GM23338 (cell line): ENCODE data around the gene ATP9A. TPM values are rescaled to one million over a fixed set of nuclear protein-coding genes. Genes with fewer than 3 reads are reported as not detected.

ENCODE experiments used
- ATAC-seq: fragments of 200-7000 bp; cut with Tn5 transposase; 3 replicates; pipeline ENCODE4 v1.9.1; 2020
- DNase-seq: peaks from one replicate; pipeline ENCODE4 v3.0.0-alpha.2; 2015; ENCODE audit warnings: low spot score
- H2AFZ ChIP-seq: fragments of 200-600 bp; sonication (generic); 2 replicates; pipeline ENCODE4 v1.8.0; 2016; ENCODE audit warnings: antibody characterized with exemption, mild to moderate bottlenecking, moderate library complexity
- H3F3A ChIP-seq: fragments of 200-600 bp; sonication (generic); replicated peaks from 2 replicates; pipeline ENCODE4 v1.8.0; 2017; ENCODE audit warnings: antibody characterized with exemption, mixed run types, low read depth
- H3K27ac ChIP-seq: fragments of 200-600 bp; sonication (generic); 2 replicates; pipeline ENCODE4 v1.6.1; 2016; ENCODE audit warnings: low read depth
- H3K27me3 ChIP-seq: fragments of 200-600 bp; sonication (generic); 2 replicates; pipeline ENCODE4 v1.8.0; 2016; ENCODE audit warnings: mild to moderate bottlenecking, mixed run types, moderate library complexity; ENCODE audit not compliant: insufficient read depth
- H3K36me3 ChIP-seq: fragments of 200-600 bp; sonication (generic); 2 replicates; pipeline ENCODE4 v1.8.0; 2016; ENCODE audit warnings: mild to moderate bottlenecking; ENCODE audit not compliant: insufficient read depth
- H3K4me1 ChIP-seq: fragments of 200-600 bp; sonication (generic); 2 replicates; pipeline ENCODE4 v1.8.0; 2016; ENCODE audit warnings: mild to moderate bottlenecking, moderate library complexity; ENCODE audit not compliant: insufficient read depth
- H3K4me2 ChIP-seq: fragments of 200-600 bp; sonication (generic); 2 replicates; pipeline ENCODE4 v1.7.1; 2017; ENCODE audit warnings: mixed run types
- H3K4me3 ChIP-seq: fragments of 200-600 bp; sonication (generic); 2 replicates; pipeline ENCODE4 v1.6.1; 2016; ENCODE audit warnings: mixed run types
- H3K79me2 ChIP-seq: fragments of 200-600 bp; sonication (generic); replicated peaks from 2 replicates; pipeline ENCODE4 v1.8.0; 2017; ENCODE audit warnings: mild to moderate bottlenecking; ENCODE audit not compliant: insufficient read depth
- H3K9me2 ChIP-seq: fragments of 200-600 bp; sonication (generic); 2 replicates; pipeline ENCODE4 v1.8.0; 2017; ENCODE audit not compliant: insufficient read depth
- H4K20me1 ChIP-seq: fragments of 200-600 bp; sonication (generic); replicated peaks from 2 replicates; pipeline ENCODE4 v1.8.0; 2017; ENCODE audit warnings: mild to moderate bottlenecking; ENCODE audit not compliant: insufficient read depth
- H3K27ac Mint-ChIP-seq: 2 replicates; pipeline ENCODE4 v1.8.0; 2020; ENCODE audit warnings: inconsistent platforms, mild to moderate bottlenecking, moderate library complexity, mixed read lengths
- H3K27me3 Mint-ChIP-seq: 3 replicates; pipeline ENCODE4 v1.8.0; 2022; ENCODE audit warnings: low read depth, mild to moderate bottlenecking, moderate library complexity, mixed read lengths, inconsistent platforms; ENCODE audit not compliant: insufficient read depth, poor library complexity
- H3K36me3 Mint-ChIP-seq: 3 replicates; pipeline ENCODE4 v1.8.0; 2021; ENCODE audit warnings: low read depth, mild to moderate bottlenecking, inconsistent platforms, moderate library complexity, mixed read lengths
- H3K4me1 Mint-ChIP-seq: 3 replicates; pipeline ENCODE4 v1.8.0; 2020; ENCODE audit warnings: mild to moderate bottlenecking, inconsistent platforms, mixed read lengths
- H3K4me3 Mint-ChIP-seq: 3 replicates; pipeline ENCODE4 v1.8.0; 2021; ENCODE audit warnings: moderate library complexity, mild to moderate bottlenecking, inconsistent platforms, mixed read lengths
- H3K9me3 Mint-ChIP-seq: 3 replicates; pipeline ENCODE4 v1.8.0; 2020; ENCODE audit warnings: moderate library complexity, mild to moderate bottlenecking, inconsistent platforms, mixed read lengths
- CREB1 ChIP-seq: fragments of 250-450 bp; sonication (Bioruptor Pico); IDR thresholded peaks from 2 replicates; pipeline ENCODE4 v1.5.0; 2020; ENCODE audit warnings: low read depth, mild to moderate bottlenecking, moderate library complexity
- CTCF ChIP-seq, 2 experiments: fragments of 200-600 bp in 1 of 2; sonication (generic) in 1 of 2; conservative IDR thresholded peaks; 2 replicates each; pipeline versions ENCODE4 v1.5.1 to v1.6.1; 2016 to 2017; ENCODE audit warnings: antibody characterized with exemption in 2 of 2, low read depth in 2 of 2, mild to moderate bottlenecking in 2 of 2, moderate library complexity in 1 of 2
- ETS1 ChIP-seq: IDR thresholded peaks from 2 replicates; pipeline ENCODE4 v1.6.1; 2016; ENCODE audit warnings: antibody characterized with exemption
- EZH2 ChIP-seq: fragments of 200-600 bp; sonication (generic); IDR thresholded peaks from one replicate; pipeline ENCODE4 v1.8.0; 2017; ENCODE audit warnings: antibody characterized with exemption, mild to moderate bottlenecking, low read depth; ENCODE audit not compliant: unreplicated experiment
- EZH2phosphoT487 ChIP-seq: fragments of 200-600 bp; sonication (generic); IDR thresholded peaks from one replicate; pipeline ENCODE4 v1.8.1; 2018; ENCODE audit warnings: antibody characterized with exemption; ENCODE audit not compliant: unreplicated experiment
- JUNB ChIP-seq: IDR thresholded peaks from one replicate; pipeline ENCODE4 v1.6.1; 2016; ENCODE audit warnings: antibody characterized with exemption; ENCODE audit not compliant: unreplicated experiment
- POLR2AphosphoS5 ChIP-seq: IDR thresholded peaks from 2 replicates; pipeline ENCODE4 v1.6.1; 2016; ENCODE audit warnings: antibody characterized with exemption, low read depth
- REST ChIP-seq: IDR thresholded peaks from one replicate; pipeline ENCODE4 v1.6.1; 2018; ENCODE audit warnings: antibody characterized with exemption; ENCODE audit not compliant: unreplicated experiment
- STAT1 ChIP-seq: IDR thresholded peaks from one replicate; pipeline ENCODE4 v1.6.1; 2016; ENCODE audit warnings: antibody characterized with exemption; ENCODE audit not compliant: unreplicated experiment
- ZNF114 ChIP-seq: fragments of 250-450 bp; sonication (Bioruptor Pico); IDR thresholded peaks from 2 replicates; pipeline ENCODE4 v1.5.0; 2020; ENCODE audit warnings: mild to moderate bottlenecking, moderate library complexity
- ZNF331 ChIP-seq: fragments of 250-450 bp; sonication (Bioruptor Pico); IDR thresholded peaks from 2 replicates; pipeline ENCODE4 v1.5.0; 2020; ENCODE audit warnings: low read depth, mild to moderate bottlenecking, moderate library complexity
- ZNF462 ChIP-seq: fragments of 250-450 bp; sonication (Bioruptor Pico); IDR thresholded peaks from 2 replicates; pipeline ENCODE4 v1.5.0; 2020; ENCODE audit warnings: mild to moderate bottlenecking, moderate library complexity
- polyA plus RNA-seq: library from polyadenylated mRNA; unstranded; fragments of >200 nt; fragmentation: Nextera tagmentation; extraction: Ambion mirVana; gene quantifications from 2 replicates; pipeline ENCODE4 v1.2.1, GENCODE V29; 2016
- total RNA-seq: library from RNA; depleted of rRNA; stranded (reverse); fragments of >200 nt; shearing (Covaris generic); gene quantifications from 2 replicates; pipeline ENCODE4 v1.2.3, GENCODE V29; 2014

Gene ATP9A
- total and polyA plus RNA-seq, 2 experiments from 2014 or later = 0.94 to 5.9 TPM

DNA sequence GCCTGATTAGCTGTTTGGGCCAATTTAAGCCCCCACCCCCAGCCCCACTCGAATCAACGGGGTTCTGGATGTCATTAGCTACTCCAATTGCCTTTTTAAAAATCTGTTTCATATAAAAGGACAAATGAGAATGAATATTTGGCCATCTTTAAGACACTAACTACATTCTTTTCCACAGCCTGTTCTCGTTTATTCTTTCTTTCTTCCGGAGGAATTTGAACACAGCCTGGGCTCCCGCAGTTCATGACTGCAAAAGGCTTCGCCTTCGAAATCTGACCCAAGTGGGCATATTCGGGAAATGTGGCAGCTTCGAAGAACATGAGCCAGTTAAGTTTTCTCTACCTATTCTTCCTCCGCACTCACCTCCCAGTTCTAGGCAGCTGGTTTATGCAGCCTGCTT is 176.3 kb downstream of the ATP9A start (continued):
- TF ChIP-seq REST = no peak
- TF ChIP-seq CTCF (conservative IDR thresholded peaks at IDR 0.05; ENCODE audit: low read depth in 2 of 2) = no peak
- TF ChIP-seq EZH2phosphoT487 = no peak
- no peak for TF ChIP-seq EZH2
- no peak for TF ChIP-seq ZNF331
- no peak for TF ChIP-seq ZNF114
- TF ChIP-seq ETS1 = no peak
- no peak for TF ChIP-seq STAT1
- no peak for TF ChIP-seq POLR2AphosphoS5
- no peak for TF ChIP-seq CREB1 (CRISPR knock-in tag)

DNA sequence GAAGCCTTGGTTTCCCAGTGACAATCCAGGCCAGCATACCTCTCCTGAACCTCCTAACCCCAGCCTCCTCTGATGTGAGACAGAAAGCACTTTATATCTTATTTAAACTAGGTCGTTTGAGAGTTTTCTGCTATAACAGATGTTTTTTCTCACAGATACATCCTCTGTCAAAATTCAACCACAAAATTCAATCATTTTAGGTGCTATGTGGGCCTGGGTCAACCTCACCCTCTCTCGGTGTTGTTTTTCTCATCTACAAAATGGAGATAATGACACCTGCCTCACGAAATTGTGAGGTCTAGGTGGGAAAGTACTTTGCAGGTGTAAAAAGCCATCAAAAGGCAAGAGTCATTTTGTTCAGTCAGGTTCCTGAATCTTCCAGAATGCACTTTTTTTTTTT is 179.4 kb downstream of the ATP9A start:
- Histone ChIP-seq H3K79me2 (no peaks in the 10 kb centered on the region), H2AFZ (no peak overlapping the region; the same call in 1 of the 2 replicates), H3K4me3 (no peak overlapping the region), H4K20me1 (no peaks in the 10 kb centered on the region), H3K9me2 (peaks cover 2% of the 10 kb centered on the region; the same call in 1 of the 2 replicates), H3F3A (no peaks in the 10 kb centered on the region), H3K27ac (no peak overlapping the region), H3K36me3 (no peaks in the 10 kb centered on the region), H3K27me3 (no peaks in the 10 kb centered on the region), H3K4me1 (no peaks in the 10 kb centered on the region), H3K4me2 (no peak overlapping the region)
- ATAC-seq (no peak), DNase-seq (no peak)
- H3K4me3 Mint-ChIP-seq = no peak overlapping the region
- peaks cover 6% of the 10 kb centered on the region for H3K27me3 Mint-ChIP-seq
- H3K4me1 Mint-ChIP-seq = peaks cover 4% of the 10 kb centered on the region; the same call in 1 of the 3 replicates
- no peaks in the 10 kb centered on the region for H3K36me3 Mint-ChIP-seq
- no peaks in the 10 kb centered on the region for H3K9me3 Mint-ChIP-seq
- no peak overlapping the region for H3K27ac Mint-ChIP-seq
- TF ChIP-seq JUNB = no peak
- no peak for TF ChIP-seq ZNF462 (CRISPR knock-in tag)
